SK-N-SH treated with all-trans-retinoic acid at 6 μM for 48 hours (cell line): ENCODE measurements around the gene C4orf36.

Experiments used
- ARNTL ChIP-seq: fragments of 450-650 bp; formaldehyde crosslinking; IDR thresholded peaks from 2 replicates; pipeline ENCODE4 v1.5.0; 2020; ENCODE audit warnings: low read depth, mild to moderate bottlenecking, moderate library complexity, borderline replicate concordance
- CREB5 ChIP-seq: fragments of 250-450 bp; sonication (Bioruptor Pico); IDR thresholded peaks from 2 replicates; pipeline ENCODE4 v1.5.1; 2020; ENCODE audit warnings: low read depth, mild to moderate bottlenecking, moderate library complexity
- GLIS3 ChIP-seq: fragments of 250-450 bp; sonication (Bioruptor Pico); IDR thresholded peaks from 2 replicates; pipeline ENCODE4 v1.5.0; 2020; ENCODE audit warnings: mild to moderate bottlenecking, moderate library complexity
- PATZ1 ChIP-seq: fragments of 250-450 bp; sonication (Bioruptor Pico); IDR thresholded peaks from 2 replicates; pipeline ENCODE4 v1.8.0; 2020; ENCODE audit warnings: mild to moderate bottlenecking, moderate library complexity, borderline replicate concordance
- TCF4 ChIP-seq: fragments of 250-450 bp; sonication (Bioruptor Pico); IDR thresholded peaks from 2 replicates; pipeline ENCODE4 v1.8.0; 2021; ENCODE audit warnings: mild to moderate bottlenecking, moderate library complexity, borderline replicate concordance
- TSHZ2 ChIP-seq: fragments of 250-450 bp; sonication (Bioruptor Pico); IDR thresholded peaks from 2 replicates; pipeline ENCODE4 v1.5.0; 2020; ENCODE audit warnings: mild to moderate bottlenecking, moderate library complexity
- ZC3H10 ChIP-seq: fragments of 250-450 bp; sonication (Bioruptor Pico); IDR thresholded peaks from 2 replicates; pipeline ENCODE4 v1.5.1; 2021; ENCODE audit warnings: mild to moderate bottlenecking, moderate library complexity
- ZFP3 ChIP-seq: fragments of 250-450 bp; sonication (Bioruptor Pico); IDR thresholded peaks from 2 replicates; pipeline ENCODE4 v1.5.0; 2020; ENCODE audit warnings: mild to moderate bottlenecking, moderate library complexity
- ZFP30 ChIP-seq: fragments of 450-650 bp; formaldehyde crosslinking; IDR thresholded peaks from 2 replicates; pipeline ENCODE4 v1.5.0; 2022; ENCODE audit warnings: mild to moderate bottlenecking, moderate library complexity
- ZNF565 ChIP-seq: fragments of 450-650 bp; formaldehyde crosslinking; conservative IDR thresholded peaks from 2 replicates; pipeline ENCODE4 v1.5.0; 2020; ENCODE audit warnings: low read depth, mild to moderate bottlenecking, moderate library complexity
- ZNF8 ChIP-seq: fragments of 450-650 bp; formaldehyde crosslinking; IDR thresholded peaks from 2 replicates; pipeline ENCODE4 v1.5.0; 2020; ENCODE audit warnings: mild to moderate bottlenecking, moderate library complexity

GRCh38 chr4:86848732-86849619 lies 43.2 kb downstream of the C4orf36 start, which contains the start of gene SLC10A6:
- TF ChIP-seq ZNF565 (CRISPR knock-in tag) = no peak
- no peak for TF ChIP-seq GLIS3 (CRISPR knock-in tag)
- TF ChIP-seq PATZ1 (CRISPR knock-in tag) = no peak
- TF ChIP-seq ZNF8 = no peak
- no peak for TF ChIP-seq ZC3H10 (CRISPR knock-in tag)
- TF ChIP-seq TCF4 (CRISPR knock-in tag) = no peak
- TF ChIP-seq CREB5 = no peak
- no peak for TF ChIP-seq ARNTL (CRISPR knock-in tag)
- no peak for TF ChIP-seq ZFP30
- no peak for TF ChIP-seq ZFP3
- no peak for TF ChIP-seq TSHZ2 (CRISPR knock-in tag)
